ENCODE measurements around the gene OCIAD1.

- TF ChIP-seq NFRKB (IDR thresholded peaks at IDR 0.05) (no peak), SUZ12 (IDR thresholded peaks at IDR 0.05) (no peak), BHLHE40 (IDR thresholded peaks at IDR 0.05; ENCODE audit: borderline replicate concordance) (no peak), SP1 (IDR thresholded peaks at IDR 0.05) (no peak), LEF1 (IDR thresholded peaks at IDR 0.05; ENCODE audit: borderline replicate concordance) (no peak), FOXA1 (IDR thresholded peaks at IDR 0.05) (no peak)
Observed at GRCh38 chr4:48854982-48855381, 24.1 kb downstream of the OCIAD1 start.

All from HEK293T (cell line).